CD4-positive, alpha-beta memory T cell (primary cell): ENCODE data around the gene WNK3. TPM values are rescaled to one million over a fixed set of nuclear protein-coding genes. Genes with fewer than 3 reads are reported as not detected.
A peak's percentile ranks its signal among the peaks of the same experiment; 100 is the strongest.
"Not testable (repeated sequence)": the region's sequence is repeated elsewhere in the genome, so short reads cannot be mapped to it uniquely, and the experiment has no call there.

ENCODE experiments used
- CTCF ChIA-PET: fragments of 350-600 bp; sonication (Branson Sonifier 250); formaldehyde crosslinking; loops from one replicate; lab custom pipeline; 2021; ENCODE audit warnings: inconsistent platforms; ENCODE audit not compliant: partially characterized antibody; lab: Charles Lee
- POLR2A ChIA-PET: fragments of 350-600 bp; sonication (Branson Sonifier 250); formaldehyde crosslinking; loops from one replicate; lab custom pipeline; 2021; ENCODE audit not compliant: partially characterized antibody; lab: Charles Lee
- DNase-seq, 5 donors: peaks; one replicate each; pipeline versions ENCODE4 v3.0.0 to v3.0.0-alpha.2; 2020 to 2022; ENCODE audit warnings: mixed read lengths in 1 of 5
- H3K27ac ChIP-seq: one replicate; pipeline ENCODE4 v1.7.0; 2013; ENCODE audit warnings: low read depth, low read length
- H3K27me3 ChIP-seq: 2 replicates; pipeline ENCODE4 v1.7.0; 2013; ENCODE audit warnings: mild to moderate bottlenecking, low read length, moderate library complexity; ENCODE audit not compliant: insufficient read depth
- H3K36me3 ChIP-seq: 2 replicates; pipeline ENCODE4 v1.7.0; 2013; ENCODE audit warnings: mild to moderate bottlenecking, low read length, moderate library complexity; ENCODE audit not compliant: insufficient read depth
- H3K4me1 ChIP-seq: 2 replicates; pipeline ENCODE4 v1.7.0; 2013; ENCODE audit warnings: mild to moderate bottlenecking, low read length, moderate library complexity; ENCODE audit not compliant: insufficient read depth
- H3K4me3 ChIP-seq, 2 donors: one replicate each; pipeline ENCODE4 v1.7.0; 2013; ENCODE audit warnings: low read length in 2 of 2, mild to moderate bottlenecking in 1 of 2
- H3K9me3 ChIP-seq, 2 donors: one replicate each; pipeline ENCODE4 v1.7.0; 2013; ENCODE audit warnings: low read length in 2 of 2, control low read depth in 1 of 2; ENCODE audit not compliant: control insufficient read depth in 1 of 2
- H3K27ac Mint-ChIP-seq, 7 donors: one replicate each; pipeline ENCODE4 v1.8.0; 2020 to 2021; ENCODE audit warnings: mixed read lengths in 7 of 7, mild to moderate bottlenecking in 6 of 7, inconsistent platforms in 3 of 7, moderate library complexity in 3 of 7
- H3K27me3 Mint-ChIP-seq, 2 donors: one replicate each; pipeline ENCODE4 v1.8.0; 2020 to 2021; ENCODE audit warnings: mixed read lengths in 2 of 2
- H3K36me3 Mint-ChIP-seq, 2 donors: one replicate each; pipeline ENCODE4 v1.8.0; 2020 to 2021; ENCODE audit warnings: mixed read lengths in 2 of 2, inconsistent platforms in 1 of 2, mild to moderate bottlenecking in 1 of 2
- H3K4me1 Mint-ChIP-seq, 4 donors: one replicate each; pipeline ENCODE4 v1.8.0; 2020 to 2021; ENCODE audit warnings: mixed read lengths in 4 of 4, mild to moderate bottlenecking in 1 of 4
- H3K4me3 Mint-ChIP-seq, 8 donors: one replicate each; pipeline ENCODE4 v1.8.0; 2020 to 2021; ENCODE audit warnings: mixed read lengths in 8 of 8, mild to moderate bottlenecking in 7 of 8, moderate library complexity in 6 of 8, inconsistent platforms in 3 of 8
- H3K9me3 Mint-ChIP-seq, 8 donors: one replicate each; pipeline ENCODE4 v1.8.0; 2020 to 2021; ENCODE audit warnings: mixed read lengths in 8 of 8, mild to moderate bottlenecking in 5 of 8, inconsistent platforms in 3 of 8, moderate library complexity in 1 of 8
- intact Hi-C: fragments of 100-400 bp; cut with micrococcal nuclease; formaldehyde crosslinking; loops from one replicate; pipeline ENCODE4 v1.15.1; 2023
- polyA plus RNA-seq, 2 donors: library from polyadenylated mRNA; unstranded; fragments of 300-500 nt; fragmentation: Illumina TruSeq; gene quantifications; one replicate each; pipeline ENCODE4 v1.2.3, GENCODE V29; 2021
- total RNA-seq, 2 experiments: library from RNA; stranded (reverse); gene quantifications; one replicate each; pipeline ENCODE4 v1.2.3, GENCODE V29; 2021

Gene WNK3
- total RNA-seq = under 1 TPM; 0.64 to 0.81 TPM
- under 1 TPM; 0.13 to 0.79 TPM for polyA plus RNA-seq

- Mint-ChIP-seq H3K4me1 (peaks cover 6 to 16% (median 12%) of the 10 kb centered on the region in 4 donors), H3K27ac (peak within 1 kb of the TSS in 6 of 7 donors; percentile 11 to 82 (median 48)), H3K9me3 (peaks cover 0 to 4% (median 0%) of the 10 kb centered on the region in 8 donors), H3K27me3 (peaks cover 7 to 19% of the 10 kb centered on the region in 2 donors), H3K4me3 (peak within 1 kb of the TSS; percentile 70 to 89 (median 86)), H3K36me3 (no peaks in the 10 kb centered on the region)
- Histone ChIP-seq H3K27ac (no peak within 1 kb of the TSS), H3K9me3 (no peaks in the 10 kb centered on the region), H3K4me1 (peaks cover 5% of the 10 kb centered on the region), H3K27me3 (no peaks in the 10 kb centered on the region), H3K36me3 (no peaks in the 10 kb centered on the region), H3K4me3 (peak within 1 kb of the TSS in 1 of 2 donors; percentile 28)
- DNase-seq = peak; percentile 23 to 36 (median 25)
- intact Hi-C loops = loop anchor here (5.0 kb wide), 2 partner anchors 175 kb away; partner anchors contain the start of genes FAM120C and GNL3L
- CTCF ChIA-PET = no interaction called here
- POLR2A ChIA-PET = interaction anchor here (1.4 kb wide), 1 partner anchor 173 kb away, joined by 4 read pairs; the partner anchor contains the start of gene GNL3L
These were observed at the start of gene WNK3 for GRCh38 chrX:54357414-54358377. Gene WNK3 (minus strand): TSS chrX:54358046.

- H3K27me3 Mint-ChIP-seq = peaks cover 4 to 9% of the 10 kb centered on the region in 2 donors
- peaks cover 4 to 14% (median 8%) of the 10 kb centered on the region in 4 donors for H3K4me1 Mint-ChIP-seq
- no peak overlapping the region for H3K4me3 ChIP-seq
- no peaks in the 10 kb centered on the region for H3K9me3 Mint-ChIP-seq
- intact Hi-C loops = no loop called here
- no peaks in the 10 kb centered on the region for H3K36me3 Mint-ChIP-seq
- ChIA-PET CTCF (no interaction called here), POLR2A (no interaction called here)
- no peaks in the 10 kb centered on the region for H3K9me3 ChIP-seq
- peaks cover 11% of the 10 kb centered on the region for H3K4me1 ChIP-seq
- H3K27me3 ChIP-seq = no peaks in the 10 kb centered on the region
- H3K4me3 Mint-ChIP-seq = peak overlapping the region in 2 of 8 donors; percentile 25 to 49
- H3K27ac Mint-ChIP-seq = no peak overlapping the region
- no peaks in the 10 kb centered on the region for H3K36me3 ChIP-seq
- DNase-seq = no peak
- no peak overlapping the region for H3K27ac ChIP-seq
These were observed 49.4 kb upstream of the WNK3 start for GRCh38 chrX:54407266-54407665.

GRCh38 chrX:54397113-54397512 is 39.3 kb upstream of the WNK3 start:
- Histone ChIP-seq H3K36me3 (no peaks in the 10 kb centered on the region), H3K9me3 (no peaks in the 10 kb centered on the region), H3K27ac (no peak overlapping the region), H3K4me1 (no peaks in the 10 kb centered on the region), H3K4me3 (no peak overlapping the region), H3K27me3 (no peaks in the 10 kb centered on the region)
- H3K36me3 Mint-ChIP-seq = no peaks in the 10 kb centered on the region
- intact Hi-C loops = no loop called here
- ChIA-PET POLR2A (interaction anchor here (0.6 kb wide), 1 partner anchor 38 kb away, joined by 3 read pairs; no protein-coding TSS in a partner anchor), CTCF (no interaction called here)
- H3K9me3 Mint-ChIP-seq = no peaks in the 10 kb centered on the region
- H3K27ac Mint-ChIP-seq = no peak overlapping the region
- no peaks in the 10 kb centered on the region for H3K4me1 Mint-ChIP-seq
- no peak for DNase-seq
- no peaks in the 10 kb centered on the region for H3K27me3 Mint-ChIP-seq
- H3K4me3 Mint-ChIP-seq = no peak overlapping the region

GRCh38 chrX:54386314-54386713 is 28.5 kb upstream of the WNK3 start:
- no peaks in the 10 kb centered on the region for H3K27me3 Mint-ChIP-seq
- intact Hi-C loops = no loop called here

GRCh38 chrX:54384661-54385060 is 26.8 kb upstream of the WNK3 start:
- H3K4me1 Mint-ChIP-seq, H3K36me3 Mint-ChIP-seq, DNase-seq, H3K36me3 ChIP-seq, H3K4me3 ChIP-seq, H3K4me1 ChIP-seq, H3K27me3 ChIP-seq, H3K4me3 Mint-ChIP-seq, H3K9me3 Mint-ChIP-seq, intact Hi-C loops, CTCF ChIA-PET, POLR2A ChIA-PET, H3K9me3 ChIP-seq, H3K27ac ChIP-seq, H3K27ac Mint-ChIP-seq, H3K27me3 Mint-ChIP-seq: not testable (repeated sequence)

More at GRCh38 chrX:54386314-54386713, 28.5 kb upstream of the WNK3 start:
- Mint-ChIP-seq H3K36me3 (no peaks in the 10 kb centered on the region), H3K9me3 (no peaks in the 10 kb centered on the region), H3K4me3 (no peak overlapping the region), H3K4me1 (no peaks in the 10 kb centered on the region), H3K27ac (no peak overlapping the region)
- Histone ChIP-seq H3K4me3 (no peak overlapping the region), H3K27me3 (no peaks in the 10 kb centered on the region), H3K36me3 (no peaks in the 10 kb centered on the region), H3K27ac (no peak overlapping the region), H3K9me3 (no peaks in the 10 kb centered on the region), H3K4me1 (no peaks in the 10 kb centered on the region)
- DNase-seq = no peak
- POLR2A ChIA-PET = no interaction called here
- CTCF ChIA-PET = no interaction called here

- no peaks in the 10 kb centered on the region for H3K9me3 ChIP-seq
- ChIA-PET POLR2A (no interaction called here), CTCF (no interaction called here)
- Mint-ChIP-seq H3K36me3 (no peaks in the 10 kb centered on the region), H3K4me3 (peak overlapping the region; percentile 47 to 89 (median 82)), H3K9me3 (peaks cover 0 to 2% (median 0%) of the 10 kb centered on the region in 8 donors), H3K27me3 (peaks cover 7 to 19% of the 10 kb centered on the region in 2 donors), H3K27ac (peak overlapping the region in 1 of 7 donors; percentile 11), H3K4me1 (peaks cover 6 to 16% (median 12%) of the 10 kb centered on the region in 4 donors)
- peaks cover 5% of the 10 kb centered on the region for H3K4me1 ChIP-seq
- no peak for DNase-seq
- H3K36me3 ChIP-seq = no peaks in the 10 kb centered on the region
- intact Hi-C loops = loop anchor here (5.0 kb wide), 2 partner anchors 173 to 177 kb away; partner anchors contain the start of genes FAM120C and GNL3L
- H3K4me3 ChIP-seq = no peak overlapping the region
- no peak overlapping the region for H3K27ac ChIP-seq
- H3K27me3 ChIP-seq = no peaks in the 10 kb centered on the region
These were observed 1.6 kb upstream of the WNK3 start for GRCh38 chrX:54359408-54359807.
